ENCODE results near the gene ELMO1. TPM values are rescaled to one million over a fixed set of nuclear protein-coding genes. Genes with fewer than 3 reads are reported as not detected.

Gene ELMO1
- total RNA-seq, 2 donors from 2014 or later: 66.0 to 72.2 TPM

GRCh38 chr7:36889182-36889581, 559.5 kb downstream of the ELMO1 start:
- Histone ChIP-seq H3K27ac (no peak overlapping the region), H3K36me3 (no peaks in the 10 kb centered on the region), H3K9me3 (no peaks in the 10 kb centered on the region), H3K4me3 (no peak overlapping the region), H3K27me3 (replicated peaks; ENCODE audit: insufficient read depth) (no peaks in the 10 kb centered on the region), H3K4me1 (ENCODE audit: control insufficient read depth in 1 of 2, low read depth in 2 of 2) (no peaks in the 10 kb centered on the region)
- no peak for DNase-seq (ENCODE audit: low spot score)
- no peak for ATAC-seq (ENCODE audit: insufficient number of reproducible peaks, low FRiP score, low read depth)
- TF ChIP-seq CTCF (IDR thresholded peaks at IDR 0.05): no peak

DNA sequence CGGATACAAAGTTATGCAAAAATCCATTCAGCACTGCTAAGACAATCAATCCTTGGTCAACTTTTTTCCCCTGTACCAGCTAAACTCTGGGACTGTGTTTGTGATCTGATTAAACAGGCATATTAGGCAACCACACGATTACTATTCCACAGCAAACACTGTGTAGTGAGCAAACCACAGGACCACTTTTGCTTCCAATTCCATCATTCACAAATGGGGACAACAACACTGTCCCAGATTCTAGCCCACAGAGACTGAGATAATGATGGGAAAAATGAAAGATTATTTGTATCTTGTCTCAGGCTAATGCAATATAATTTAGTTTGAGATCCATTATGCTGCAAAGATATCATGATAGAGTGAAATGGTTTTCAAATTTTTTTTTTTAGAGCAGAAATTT, 560.7 kb downstream of the ELMO1 start:
- H3K36me3 ChIP-seq: no peaks in the 10 kb centered on the region
- no peak for TF ChIP-seq CTCF (IDR thresholded peaks at IDR 0.05)

DNA sequence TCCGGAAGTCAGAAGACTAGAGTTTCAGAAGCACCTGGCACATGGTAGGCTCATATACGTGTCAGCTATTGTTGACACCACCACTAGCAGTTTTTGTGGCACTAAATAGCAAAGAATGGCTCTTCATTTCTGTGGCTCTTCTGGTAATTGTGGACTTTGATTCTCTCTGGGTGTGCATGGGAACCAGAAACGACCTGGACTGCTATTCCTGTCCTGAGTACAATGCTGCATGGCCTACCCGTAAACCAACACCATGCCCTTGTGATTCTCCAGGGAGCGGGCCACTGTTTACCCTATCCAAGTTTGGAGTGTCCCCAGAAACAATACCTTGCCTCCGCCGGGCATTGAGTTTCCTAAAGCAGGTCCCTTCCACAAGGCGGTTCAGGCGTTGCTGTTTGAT, 561.4 kb downstream of the ELMO1 start:
- no peak for ATAC-seq (ENCODE audit: insufficient number of reproducible peaks, low FRiP score, low read depth)
- no peak overlapping the region for H3K4me3 ChIP-seq
- H3K4me1 ChIP-seq (ENCODE audit: control insufficient read depth in 1 of 2, low read depth in 2 of 2): no peaks in the 10 kb centered on the region
- DNase-seq (ENCODE audit: low spot score): no peak
- no peak for TF ChIP-seq CTCF (IDR thresholded peaks at IDR 0.05)
- no peaks in the 10 kb centered on the region for H3K36me3 ChIP-seq
- no peaks in the 10 kb centered on the region for H3K9me3 ChIP-seq
- H3K27ac ChIP-seq: no peak overlapping the region
- H3K27me3 ChIP-seq (replicated peaks; ENCODE audit: insufficient read depth): no peaks in the 10 kb centered on the region

More for the DNA sequence above, 560.7 kb downstream of the ELMO1 start:
- H3K27me3 ChIP-seq (replicated peaks; ENCODE audit: insufficient read depth): no peaks in the 10 kb centered on the region
- no peaks in the 10 kb centered on the region for H3K9me3 ChIP-seq
- no peak overlapping the region for H3K4me3 ChIP-seq
- DNase-seq (ENCODE audit: low spot score) (no peak), ATAC-seq (ENCODE audit: insufficient number of reproducible peaks, low FRiP score, low read depth) (no peak)
- H3K4me1 ChIP-seq (ENCODE audit: control insufficient read depth in 1 of 2, low read depth in 2 of 2): no peaks in the 10 kb centered on the region
- no peak overlapping the region for H3K27ac ChIP-seq

- Histone ChIP-seq H3K4me1 (ENCODE audit: control insufficient read depth in 1 of 2, low read depth in 2 of 2) (no peaks in the 10 kb centered on the region), H3K27me3 (replicated peaks; ENCODE audit: insufficient read depth) (no peaks in the 10 kb centered on the region), H3K9me3 (no peaks in the 10 kb centered on the region), H3K4me3 (no peak overlapping the region), H3K27ac (no peak overlapping the region), H3K36me3 (no peaks in the 10 kb centered on the region)
- no peak for TF ChIP-seq CTCF (IDR thresholded peaks at IDR 0.05)
- no peak for ATAC-seq (ENCODE audit: insufficient number of reproducible peaks, low FRiP score, low read depth)
- DNase-seq (ENCODE audit: low spot score): no peak
Measured at GRCh38 chr7:36884910-36885309, 563.8 kb downstream of the ELMO1 start.

DNA sequence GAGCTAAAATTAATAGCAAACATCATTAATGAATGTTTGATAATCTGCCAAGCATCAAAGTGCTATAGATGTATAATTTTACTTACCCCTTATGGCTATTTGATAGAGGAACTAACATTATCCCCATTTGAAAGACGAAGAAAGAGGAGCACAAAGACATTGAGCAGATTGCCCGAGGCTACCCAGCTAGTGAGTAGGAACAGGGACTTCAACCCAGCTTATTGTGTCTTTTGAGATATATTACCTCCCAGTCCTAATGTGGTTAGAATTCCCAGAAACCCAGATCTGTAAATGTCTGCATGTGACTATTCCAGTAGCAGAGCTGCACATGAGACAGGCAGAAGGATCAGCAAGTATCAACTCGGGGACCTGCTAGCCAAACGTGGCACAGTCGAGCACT, 564.3 kb downstream of the ELMO1 start:
- DNase-seq (ENCODE audit: low spot score) (no peak), ATAC-seq (ENCODE audit: insufficient number of reproducible peaks, low FRiP score, low read depth) (no peak)
- Histone ChIP-seq H3K27ac (no peak overlapping the region), H3K27me3 (replicated peaks; ENCODE audit: insufficient read depth) (no peaks in the 10 kb centered on the region), H3K36me3 (no peaks in the 10 kb centered on the region), H3K9me3 (no peaks in the 10 kb centered on the region), H3K4me1 (ENCODE audit: control insufficient read depth in 1 of 2, low read depth in 2 of 2) (no peaks in the 10 kb centered on the region), H3K4me3 (no peak overlapping the region)
- TF ChIP-seq CTCF (IDR thresholded peaks at IDR 0.05): no peak

Measured in thoracic aorta (tissue), 2 donors.